Esophagus muscularis mucosa (tissue), 4 donors: ENCODE data around the gene APPL2. TPM values are rescaled to one million over a fixed set of nuclear protein-coding genes. Genes with fewer than 3 reads are reported as not detected.

Source experiments
- DNase-seq: peaks from one replicate; pipeline ENCODE4 v3.0.0-alpha.2; 2017; ENCODE audit errors: extremely low spot score
- H3K27ac ChIP-seq, 4 donors: fragments of 200-600 bp; sonication (generic); replicated peaks in 1 of 4; 1 replicate in 3 of 4; 2 replicates in 1 of 4; pipeline ENCODE4 v1.5.1; 2016 to 2019; ENCODE audit warnings: mild to moderate bottlenecking in 1 of 4
- H3K27me3 ChIP-seq, 4 donors: fragments of 200-600 bp; sonication (generic); one replicate each; pipeline versions ENCODE4 v1.5.1 to v1.6.0; 2016 to 2019
- H3K36me3 ChIP-seq, 4 donors: fragments of 200-600 bp; sonication (generic); one replicate each; pipeline ENCODE4 v1.5.1; 2016 to 2019
- H3K4me1 ChIP-seq, 4 donors: fragments of 200-600 bp; sonication (generic); one replicate each; pipeline ENCODE4 v1.5.1; 2016 to 2019
- H3K4me3 ChIP-seq, 4 donors: fragments of 200-600 bp; sonication (generic); 1 replicate in 2 of 4; 2 replicates in 2 of 4; pipeline ENCODE4 v1.5.1; 2016 to 2019; ENCODE audit warnings: mild to moderate bottlenecking in 4 of 4, moderate library complexity in 1 of 4
- H3K9me3 ChIP-seq, 4 donors: fragments of 200-600 bp; sonication (generic); 1 replicate in 3 of 4; 2 replicates in 1 of 4; pipeline ENCODE4 v1.5.1; 2016 to 2019
- EP300 ChIP-seq: sonication (generic); formaldehyde crosslinking; IDR thresholded peaks from one replicate; pipeline ENCODE4 v1.6.1; 2017; ENCODE audit warnings: antibody characterized with exemption
- POLR2A ChIP-seq: fragments of 450-650 bp; IDR thresholded peaks from one replicate; pipeline ENCODE4 v1.6.1; 2017; ENCODE audit warnings: antibody characterized with exemption, moderate library complexity, mild to moderate bottlenecking, low read depth
- POLR2AphosphoS5 ChIP-seq, 2 donors: sonication (generic); formaldehyde crosslinking; IDR thresholded peaks; one replicate each; pipeline ENCODE4 v1.6.1; 2017; ENCODE audit warnings: antibody characterized with exemption in 2 of 2
- WGBS: methylation state at CpG from one replicate; pipeline ENCODE4 v1.1.5; 2018; 5-methylcytosine and 5-hydroxymethylcytosine counted together
- intact Hi-C: fragments of 100-400 bp; cut with DNase I; formaldehyde crosslinking; loops from one replicate; pipeline ENCODE4 v1.15.1; 2023
- total RNA-seq, 4 donors: library from RNA; depleted of rRNA; stranded (reverse); fragments of >200 nt; gene quantifications; one replicate each; pipeline versions ENCODE4 v1.1.0 to v1.2.1, GENCODE V29; 2016
- TF ChIP-seq, protein P1 (sequence below), 3 experiments: fragments of 200-600 bp in 2 of 3; fragments of 450-650 bp in 1 of 3; sonication (generic) in 2 of 3; IDR thresholded peaks; one replicate each; pipeline ENCODE4 v1.5.1; 2017 to 2019; ENCODE audit warnings: antibody characterized with exemption in 3 of 3, mild to moderate bottlenecking in 2 of 3, moderate library complexity in 1 of 3

APPL2 gene
- total RNA-seq, 4 donors from 2014 or later = 16.6 to 30.0 (median 23.3) TPM

DNA sequence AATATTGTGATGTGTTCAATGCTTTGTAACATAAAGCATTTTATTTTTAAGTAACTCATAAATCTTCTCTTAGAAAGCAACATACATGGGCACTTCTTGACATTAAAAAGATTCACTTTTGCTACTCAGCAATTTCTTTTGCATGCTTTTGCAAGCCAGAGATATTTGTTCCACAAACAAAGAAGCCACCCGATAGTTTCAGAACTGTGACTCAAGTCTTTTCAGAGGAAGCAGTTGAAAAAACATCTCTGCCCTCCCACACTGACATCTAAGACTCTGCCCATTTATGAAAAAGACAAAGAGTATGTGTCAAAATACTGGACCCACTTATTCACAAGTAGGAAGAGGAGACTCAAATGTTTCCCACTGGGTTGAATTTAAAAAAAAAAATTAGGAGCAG, 7.5 kb downstream of the APPL2 start:
- Histone ChIP-seq H3K4me3 (no peak overlapping the region), H3K27me3 (no peaks in the 10 kb centered on the region), H3K4me1 (peaks cover 51 to 76% (median 65%) of the 10 kb centered on the region in 4 donors), H3K9me3 (no peaks in the 10 kb centered on the region), H3K27ac (peak overlapping the region in 3 of 4 donors; percentile 31 to 45 (median 42)), H3K36me3 (peaks cover 5 to 33% (median 22%) of the 10 kb centered on the region in 4 donors)
- TF ChIP-seq, protein P1, sequence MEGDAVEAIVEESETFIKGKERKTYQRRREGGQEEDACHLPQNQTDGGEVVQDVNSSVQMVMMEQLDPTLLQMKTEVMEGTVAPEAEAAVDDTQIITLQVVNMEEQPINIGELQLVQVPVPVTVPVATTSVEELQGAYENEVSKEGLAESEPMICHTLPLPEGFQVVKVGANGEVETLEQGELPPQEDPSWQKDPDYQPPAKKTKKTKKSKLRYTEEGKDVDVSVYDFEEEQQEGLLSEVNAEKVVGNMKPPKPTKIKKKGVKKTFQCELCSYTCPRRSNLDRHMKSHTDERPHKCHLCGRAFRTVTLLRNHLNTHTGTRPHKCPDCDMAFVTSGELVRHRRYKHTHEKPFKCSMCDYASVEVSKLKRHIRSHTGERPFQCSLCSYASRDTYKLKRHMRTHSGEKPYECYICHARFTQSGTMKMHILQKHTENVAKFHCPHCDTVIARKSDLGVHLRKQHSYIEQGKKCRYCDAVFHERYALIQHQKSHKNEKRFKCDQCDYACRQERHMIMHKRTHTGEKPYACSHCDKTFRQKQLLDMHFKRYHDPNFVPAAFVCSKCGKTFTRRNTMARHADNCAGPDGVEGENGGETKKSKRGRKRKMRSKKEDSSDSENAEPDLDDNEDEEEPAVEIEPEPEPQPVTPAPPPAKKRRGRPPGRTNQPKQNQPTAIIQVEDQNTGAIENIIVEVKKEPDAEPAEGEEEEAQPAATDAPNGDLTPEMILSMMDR (IDR thresholded peaks at IDR 0.05) = no peak
- no peak for TF ChIP-seq EP300
- no peak for TF ChIP-seq POLR2AphosphoS5 (IDR thresholded peaks at IDR 0.05)
- no peak for TF ChIP-seq POLR2A
- WGBS = 50% methylated on average over 1 of the region's 1 CpG
- no peak for DNase-seq
- intact Hi-C loops = no loop called here

DNA sequence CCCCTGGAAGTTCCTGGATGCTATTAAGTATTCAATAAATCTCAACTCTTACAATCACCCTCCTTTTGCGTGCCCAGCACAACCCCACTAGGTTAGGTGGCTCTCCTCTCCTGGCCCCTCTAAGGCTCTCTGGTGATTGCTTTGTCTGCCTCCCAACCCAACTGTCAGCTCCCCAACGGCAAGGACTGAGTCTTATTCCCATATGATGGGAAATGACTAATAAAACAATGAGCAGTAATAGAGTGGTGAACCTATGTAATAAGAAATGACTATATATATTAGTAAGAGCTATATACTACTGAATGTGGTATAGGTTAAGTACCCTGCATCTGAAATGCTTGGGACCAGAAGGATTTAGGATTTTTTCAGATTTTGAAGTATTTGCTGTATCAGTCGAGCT, 8.1 kb downstream of the APPL2 start:
- H3K4me1 ChIP-seq = peaks cover 51 to 76% (median 64%) of the 10 kb centered on the region in 4 donors
- peaks cover 5 to 38% (median 25%) of the 10 kb centered on the region in 4 donors for H3K36me3 ChIP-seq
- intact Hi-C loops = no loop called here
- WGBS = 85% methylated on average over 3 of the region's 3 CpGs
- TF ChIP-seq, protein P1 (IDR thresholded peaks at IDR 0.05) = no peak
- TF ChIP-seq EP300 (no peak), POLR2AphosphoS5 (IDR thresholded peaks at IDR 0.05) (no peak), POLR2A (no peak)
- no peaks in the 10 kb centered on the region for H3K9me3 ChIP-seq
- no peaks in the 10 kb centered on the region for H3K27me3 ChIP-seq
- H3K4me3 ChIP-seq = no peak overlapping the region
- DNase-seq = no peak
- H3K27ac ChIP-seq = no peak overlapping the region

DNA sequence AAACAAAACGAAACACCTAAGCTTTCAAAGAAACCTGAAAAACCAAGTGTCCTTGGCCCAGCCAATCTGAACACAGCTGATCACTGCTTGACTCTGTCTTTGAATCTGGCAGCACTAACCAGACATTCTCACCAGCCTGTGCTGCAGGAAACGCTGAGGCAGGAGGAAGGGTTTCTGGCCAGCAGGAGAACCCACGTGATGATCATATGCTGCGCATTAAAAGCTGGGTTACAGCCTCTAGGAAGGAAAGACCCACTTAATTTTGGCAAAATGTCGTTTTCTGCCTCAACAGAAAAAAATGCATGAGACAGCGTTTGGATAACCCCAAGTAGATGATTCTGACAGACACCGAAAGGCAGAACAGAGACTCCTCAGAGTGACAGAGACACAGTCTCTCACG, 9.8 kb downstream of the APPL2 start:
- H3K4me1 ChIP-seq = peaks cover 40 to 71% (median 63%) of the 10 kb centered on the region in 4 donors
- TF ChIP-seq, protein P1 (IDR thresholded peaks at IDR 0.05) = no peak
- peak; percentile 34 to 85 for TF ChIP-seq POLR2AphosphoS5 (IDR thresholded peaks at IDR 0.05)
- peak overlapping the region; percentile 29 to 50 (median 41) for H3K27ac ChIP-seq
- intact Hi-C loops = no loop called here
- peaks cover 5 to 54% (median 39%) of the 10 kb centered on the region in 4 donors for H3K36me3 ChIP-seq
- peak overlapping the region in 1 of 4 donors; percentile 12 for H3K4me3 ChIP-seq
- no peak for DNase-seq
- WGBS = 40% methylated on average over 8 of the region's 8 CpGs
- no peaks in the 10 kb centered on the region for H3K9me3 ChIP-seq
- no peaks in the 10 kb centered on the region for H3K27me3 ChIP-seq

DNA sequence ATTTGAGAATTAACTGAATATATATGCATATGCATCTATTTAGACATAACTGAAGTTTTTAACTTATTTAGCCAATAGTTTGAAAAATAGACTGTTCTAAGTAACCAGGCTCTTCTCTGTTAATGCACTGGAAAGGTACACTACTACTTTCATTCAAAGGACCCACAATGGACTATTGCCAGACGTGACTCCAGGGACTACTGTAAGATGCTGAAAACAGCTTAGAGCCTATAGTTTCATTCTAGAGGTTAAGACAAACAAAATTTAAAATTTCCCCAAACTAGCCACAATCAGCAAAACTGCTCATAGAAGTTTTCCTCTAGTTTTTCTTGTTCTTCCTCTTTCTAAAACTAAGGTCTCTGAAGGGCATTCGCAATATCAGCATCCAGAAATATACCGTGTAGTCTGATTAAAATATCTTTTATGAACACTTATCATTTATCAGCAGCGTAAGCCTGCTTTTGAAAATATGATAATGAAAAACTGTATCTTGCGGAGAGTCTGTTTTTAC, 10.4 kb downstream of the APPL2 start:
- Histone ChIP-seq H3K27ac (no peak overlapping the region), H3K4me1 (peaks cover 41 to 66% (median 61%) of the 10 kb centered on the region in 4 donors), H3K36me3 (peaks cover 5 to 57% (median 39%) of the 10 kb centered on the region in 4 donors), H3K27me3 (no peaks in the 10 kb centered on the region), H3K4me3 (no peak overlapping the region), H3K9me3 (no peaks in the 10 kb centered on the region)
- no peak for DNase-seq
- WGBS = 78% methylated on average over 5 of the region's 5 CpGs
- intact Hi-C loops = no loop called here
- TF ChIP-seq, protein P1 (IDR thresholded peaks at IDR 0.05) = no peak
- no peak for TF ChIP-seq POLR2AphosphoS5 (IDR thresholded peaks at IDR 0.05)

DNA sequence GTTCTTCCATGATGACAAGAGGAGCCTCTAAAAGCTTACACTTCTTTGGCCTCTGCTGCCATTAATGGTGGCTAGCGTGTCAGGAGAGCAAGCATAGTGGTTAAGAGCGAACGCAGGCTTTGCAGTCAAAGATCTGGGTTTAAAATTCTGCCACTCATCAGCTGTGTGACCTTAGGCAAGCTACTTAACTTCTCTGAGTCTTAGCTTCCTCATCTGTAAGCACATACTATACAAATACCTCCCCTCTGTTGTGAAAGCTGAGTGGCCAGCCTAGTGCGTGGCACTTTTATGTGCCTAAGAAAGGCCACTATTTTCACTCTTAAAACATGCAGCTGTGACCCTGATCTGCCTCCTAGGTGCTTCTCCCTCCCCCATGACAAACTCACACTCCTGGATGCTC, 11.6 kb downstream of the APPL2 start:
- 92% methylated on average over 4 of the region's 4 CpGs for WGBS

More for the DNA sequence above, 11.6 kb downstream of the APPL2 start:
- intact Hi-C loops = no loop called here
- no peak for TF ChIP-seq POLR2A
- no peak for TF ChIP-seq POLR2AphosphoS5 (IDR thresholded peaks at IDR 0.05)
- no peak for TF ChIP-seq EP300
- TF ChIP-seq, protein P1 (IDR thresholded peaks at IDR 0.05) = no peak
- Histone ChIP-seq H3K27ac (no peak overlapping the region), H3K9me3 (no peaks in the 10 kb centered on the region), H3K4me1 (peaks cover 43 to 68% (median 59%) of the 10 kb centered on the region in 4 donors), H3K36me3 (peaks cover 5 to 55% (median 39%) of the 10 kb centered on the region in 4 donors), H3K4me3 (no peak overlapping the region), H3K27me3 (no peaks in the 10 kb centered on the region)
- DNase-seq = no peak
